OCI-LY1 (cell line): Measurements from ENCODE around the gene ABR.

Experiments
- H2AFZ ChIP-seq: fragments of 200-600 bp; sonication (generic), shearing (Covaris generic); 2 replicates; pipeline ENCODE4 v1.6.0; 2014; ENCODE audit warnings: antibody characterized with exemption, mild to moderate bottlenecking, low read length
- H3F3A ChIP-seq: fragments of 200-600 bp; sonication (generic), shearing (Covaris generic); 2 replicates; pipeline ENCODE4 v1.6.0; 2014; ENCODE audit warnings: mild to moderate bottlenecking, antibody characterized with exemption, low read length, moderate library complexity; ENCODE audit not compliant: insufficient read depth
- H3K27ac ChIP-seq: fragments of 200-600 bp; sonication (generic); 2 replicates; pipeline ENCODE4 v1.5.1; 2014; ENCODE audit warnings: low read length, mixed run types, mild to moderate bottlenecking, low read depth; ENCODE audit not compliant: poor library complexity, severe bottlenecking
- H3K27me3 ChIP-seq: fragments of 200-600 bp; sonication (generic); 2 replicates; pipeline ENCODE4 v1.6.0; 2014; ENCODE audit warnings: antibody characterized with exemption, mild to moderate bottlenecking, low read length, moderate library complexity; ENCODE audit not compliant: insufficient read depth
- H3K36me3 ChIP-seq: fragments of 200-600 bp; sonication (generic); 2 replicates; pipeline ENCODE4 v1.6.1; 2014; ENCODE audit warnings: mild to moderate bottlenecking, antibody characterized with exemption, low read length, moderate library complexity, mixed read lengths; ENCODE audit not compliant: insufficient read depth
- H3K4me1 ChIP-seq: fragments of 200-600 bp; sonication (generic); 2 replicates; pipeline ENCODE4 v1.5.1; 2014; ENCODE audit warnings: mild to moderate bottlenecking, low read length, moderate library complexity; ENCODE audit not compliant: insufficient read depth, severe bottlenecking
- H3K4me2 ChIP-seq: fragments of 200-600 bp; sonication (generic), shearing (Covaris generic); 2 replicates; pipeline ENCODE4 v1.6.1; 2014; ENCODE audit warnings: low read length
- H3K4me3 ChIP-seq: fragments of 200-600 bp; sonication (generic); 2 replicates; pipeline ENCODE4 v1.5.1; 2014; ENCODE audit warnings: low read length, low read depth, mild to moderate bottlenecking, mixed read lengths; ENCODE audit not compliant: poor library complexity, severe bottlenecking
- H3K79me2 ChIP-seq: fragments of 200-600 bp; shearing (Covaris generic); 2 replicates; pipeline ENCODE4 v1.6.1; 2016; ENCODE audit warnings: mixed run types, low read length, mixed read lengths; ENCODE audit not compliant: insufficient read depth
- H3K9ac ChIP-seq: fragments of 200-600 bp; sonication (generic), shearing (Covaris generic); 2 replicates; pipeline ENCODE4 v1.6.1; 2014; ENCODE audit warnings: mild to moderate bottlenecking, low read length, mixed read lengths
- H3K9me2 ChIP-seq: fragments of 200-600 bp; sonication (generic), shearing (Covaris generic); 2 replicates; pipeline ENCODE4 v1.6.1; 2014; ENCODE audit warnings: low read depth, mild to moderate bottlenecking, low read length, mixed read lengths
- H3K9me3 ChIP-seq: fragments of 200-600 bp; shearing (Covaris generic); 2 replicates; pipeline ENCODE4 v1.6.1; 2014; ENCODE audit warnings: low read length, mixed read lengths
- H4K20me1 ChIP-seq: fragments of 200-600 bp; sonication (generic), shearing (Covaris generic); 2 replicates; pipeline ENCODE4 v1.6.0; 2016; ENCODE audit warnings: mild to moderate bottlenecking, low read length; ENCODE audit not compliant: insufficient read depth
- EZH2 ChIP-seq: fragments of 200-600 bp; sonication (generic), shearing (Covaris generic); IDR thresholded peaks from 2 replicates; pipeline ENCODE4 v1.8.0; 2017; ENCODE audit warnings: borderline replicate concordance, mixed run types, mild to moderate bottlenecking, antibody characterized with exemption, low read length, moderate library complexity, mixed read lengths
- TF ChIP-seq, protein P1 (sequence below): fragments of 200-600 bp; sonication (generic), shearing (Covaris generic); IDR thresholded peaks from 2 replicates; pipeline ENCODE4 v1.5.1; 2017; ENCODE audit warnings: mild to moderate bottlenecking, antibody characterized with exemption, low read length, moderate library complexity, mixed read lengths

ABR gene

DNA sequence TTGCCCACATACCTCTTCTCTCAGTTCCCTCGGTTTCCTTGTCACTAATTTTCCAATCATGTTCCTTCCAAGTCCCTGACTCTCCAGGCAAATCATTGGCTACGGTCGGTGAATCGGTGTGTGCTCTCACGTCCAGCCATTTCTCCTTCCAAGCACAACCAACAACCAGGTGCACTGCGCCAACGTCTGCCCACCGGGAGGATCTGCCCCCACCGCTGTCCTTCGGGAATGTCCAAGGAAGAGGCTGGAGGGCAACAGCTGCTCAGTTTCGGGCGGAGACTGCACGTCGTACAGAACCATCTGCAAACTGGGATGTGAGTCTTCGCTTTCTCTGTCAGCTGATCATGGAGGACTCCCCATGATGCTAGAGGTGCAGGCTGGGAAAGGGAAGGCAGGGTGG, 191.8 kb downstream of the ABR start:
- Histone ChIP-seq H2AFZ (no peak overlapping the region), H3K4me2 (no peak overlapping the region), H3K27ac (no peak overlapping the region), H3K9ac (no peak overlapping the region), H3K4me3 (no peak overlapping the region), H3K9me3 (peaks cover 6% of the 10 kb centered on the region; the same call in 1 of the 2 replicates), H3K4me1 (no peaks in the 10 kb centered on the region), H3K27me3 (no peaks in the 10 kb centered on the region), H3K36me3 (no peaks in the 10 kb centered on the region), H4K20me1 (no peaks in the 10 kb centered on the region), H3K79me2 (no peaks in the 10 kb centered on the region), H3K9me2 (no peaks in the 10 kb centered on the region), H3F3A (no peaks in the 10 kb centered on the region)
- TF ChIP-seq, protein P1, sequence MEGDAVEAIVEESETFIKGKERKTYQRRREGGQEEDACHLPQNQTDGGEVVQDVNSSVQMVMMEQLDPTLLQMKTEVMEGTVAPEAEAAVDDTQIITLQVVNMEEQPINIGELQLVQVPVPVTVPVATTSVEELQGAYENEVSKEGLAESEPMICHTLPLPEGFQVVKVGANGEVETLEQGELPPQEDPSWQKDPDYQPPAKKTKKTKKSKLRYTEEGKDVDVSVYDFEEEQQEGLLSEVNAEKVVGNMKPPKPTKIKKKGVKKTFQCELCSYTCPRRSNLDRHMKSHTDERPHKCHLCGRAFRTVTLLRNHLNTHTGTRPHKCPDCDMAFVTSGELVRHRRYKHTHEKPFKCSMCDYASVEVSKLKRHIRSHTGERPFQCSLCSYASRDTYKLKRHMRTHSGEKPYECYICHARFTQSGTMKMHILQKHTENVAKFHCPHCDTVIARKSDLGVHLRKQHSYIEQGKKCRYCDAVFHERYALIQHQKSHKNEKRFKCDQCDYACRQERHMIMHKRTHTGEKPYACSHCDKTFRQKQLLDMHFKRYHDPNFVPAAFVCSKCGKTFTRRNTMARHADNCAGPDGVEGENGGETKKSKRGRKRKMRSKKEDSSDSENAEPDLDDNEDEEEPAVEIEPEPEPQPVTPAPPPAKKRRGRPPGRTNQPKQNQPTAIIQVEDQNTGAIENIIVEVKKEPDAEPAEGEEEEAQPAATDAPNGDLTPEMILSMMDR: no peak

DNA sequence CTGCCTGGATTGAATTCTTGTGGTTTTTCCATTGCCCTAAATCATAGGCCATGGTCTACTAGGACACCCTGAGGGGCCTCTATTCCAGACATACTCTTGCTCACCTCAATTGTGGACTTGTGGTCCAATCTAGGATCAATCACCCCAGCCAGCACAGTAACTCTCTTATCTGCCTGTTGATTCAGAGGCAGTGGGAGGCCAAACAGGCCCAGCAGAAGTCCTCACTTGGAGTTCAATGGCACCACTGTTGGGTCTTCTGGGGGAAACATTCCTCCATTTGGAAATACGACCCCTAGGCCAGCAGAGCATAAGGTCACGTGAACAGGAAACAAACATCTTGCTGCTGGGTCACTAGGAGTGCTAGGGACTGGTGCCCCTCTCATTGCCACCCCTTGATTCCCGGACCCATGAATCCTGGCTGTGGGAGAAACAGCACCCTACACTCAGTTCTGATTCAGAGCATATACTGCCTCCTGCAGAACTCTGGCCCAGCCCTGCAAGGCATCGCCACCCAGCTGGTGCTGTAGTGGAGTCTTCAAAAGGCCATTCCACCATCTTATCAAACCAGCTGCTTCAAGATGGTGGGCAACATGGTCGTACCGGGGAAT, 193.4 kb downstream of the ABR start:
- no peak overlapping the region for H3K27ac ChIP-seq
- no peak overlapping the region for H2AFZ ChIP-seq
- no peak overlapping the region for H3K4me3 ChIP-seq
- no peaks in the 10 kb centered on the region for H3K36me3 ChIP-seq
- H3F3A ChIP-seq: no peaks in the 10 kb centered on the region
- H3K79me2 ChIP-seq: no peaks in the 10 kb centered on the region
- no peak overlapping the region for H3K4me2 ChIP-seq
- no peaks in the 10 kb centered on the region for H3K9me2 ChIP-seq
- H4K20me1 ChIP-seq: no peaks in the 10 kb centered on the region
- H3K9ac ChIP-seq: no peak overlapping the region
- no peaks in the 10 kb centered on the region for H3K4me1 ChIP-seq
- TF ChIP-seq, protein P1: no peak
- TF ChIP-seq EZH2: no peak
- H3K9me3 ChIP-seq: no peaks in the 10 kb centered on the region
- no peaks in the 10 kb centered on the region for H3K27me3 ChIP-seq

DNA sequence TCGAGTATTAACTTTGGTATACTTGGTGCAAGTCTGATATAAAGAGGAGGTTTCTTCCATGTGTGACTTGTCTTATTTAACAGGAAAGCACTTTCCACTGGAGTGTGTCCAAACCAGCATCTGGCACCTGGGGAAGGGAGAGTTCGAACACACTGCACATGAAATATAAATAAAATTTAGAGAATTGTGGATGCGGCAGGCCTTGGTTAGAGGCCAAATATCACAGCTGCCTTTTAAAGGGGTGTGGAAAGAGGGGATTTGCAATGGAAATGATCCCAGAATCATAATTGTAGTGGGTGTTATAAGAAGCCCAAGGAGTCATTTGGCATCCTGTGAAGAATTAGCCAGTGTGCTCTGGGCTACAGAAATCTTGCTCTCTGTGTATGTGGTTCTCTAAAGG, 195.9 kb downstream of the ABR start:
- no peak overlapping the region for H2AFZ ChIP-seq
- H3K27ac ChIP-seq: no peak overlapping the region
- H3K9ac ChIP-seq: no peak overlapping the region
- no peaks in the 10 kb centered on the region for H3K9me2 ChIP-seq
- H3K4me1 ChIP-seq: peaks cover 8% of the 10 kb centered on the region
- H3F3A ChIP-seq: no peaks in the 10 kb centered on the region
- H3K27me3 ChIP-seq: no peaks in the 10 kb centered on the region
- TF ChIP-seq EZH2: no peak
- TF ChIP-seq, protein P1: no peak
- no peak overlapping the region for H3K4me3 ChIP-seq
- no peaks in the 10 kb centered on the region for H3K9me3 ChIP-seq
- no peaks in the 10 kb centered on the region for H3K36me3 ChIP-seq
- no peaks in the 10 kb centered on the region for H4K20me1 ChIP-seq
- H3K4me2 ChIP-seq: no peak overlapping the region
- H3K79me2 ChIP-seq: no peaks in the 10 kb centered on the region
